GM11168 (cell line): Measurements from ENCODE around the gene MAD1L1.
"Not testable (repeated sequence)": the region's sequence is repeated elsewhere in the genome, so short reads cannot be mapped to it uniquely, and the experiment has no call there.

Source experiments
- in situ Hi-C: fragments of 300-500 bp; cut with MboI; formaldehyde crosslinking; loops from one replicate; pipeline ENCODE4 v1.12.0; 2022; ENCODE audit warnings: low sequenced_read_pairs; ENCODE audit not compliant: unreplicated experiment

MAD1L1 gene

DNA sequence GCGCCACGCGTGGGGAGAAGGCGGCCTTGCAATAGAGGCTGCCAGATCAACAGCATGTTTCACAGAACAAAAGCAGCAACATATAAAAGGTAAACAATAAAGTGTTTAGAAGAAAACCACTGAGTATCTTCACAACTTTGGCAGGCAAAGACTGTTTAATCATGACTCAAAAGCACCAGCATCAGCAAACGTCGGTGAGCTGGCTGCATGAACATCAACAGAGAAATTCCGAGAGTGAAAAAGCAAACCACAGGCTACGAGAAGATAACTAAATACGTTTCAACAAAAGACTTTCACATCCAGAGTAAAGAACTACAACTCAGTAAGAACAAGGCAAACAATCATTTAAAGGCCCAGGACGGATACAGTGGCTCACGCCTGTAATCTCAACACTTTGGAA lies 172.0 kb downstream of the MAD1L1 start:
- in situ Hi-C loops: no loop called here

- in situ Hi-C loops: no loop called here
Measured at GRCh38 chr7:2059964-2060700, 172.6 kb downstream of the MAD1L1 start.

- in situ Hi-C loops: not testable (repeated sequence)
Measured at GRCh38 chr7:2058246-2058645, 174.5 kb downstream of the MAD1L1 start.

- in situ Hi-C loops: no loop called here
Measured at GRCh38 chr7:2055956-2056355, 176.8 kb downstream of the MAD1L1 start.

- in situ Hi-C loops: no loop called here
Measured at GRCh38 chr7:2054927-2055326, 177.8 kb downstream of the MAD1L1 start.

- in situ Hi-C loops: no loop called here
Measured at GRCh38 chr7:2053395-2053794, 179.3 kb downstream of the MAD1L1 start.

DNA sequence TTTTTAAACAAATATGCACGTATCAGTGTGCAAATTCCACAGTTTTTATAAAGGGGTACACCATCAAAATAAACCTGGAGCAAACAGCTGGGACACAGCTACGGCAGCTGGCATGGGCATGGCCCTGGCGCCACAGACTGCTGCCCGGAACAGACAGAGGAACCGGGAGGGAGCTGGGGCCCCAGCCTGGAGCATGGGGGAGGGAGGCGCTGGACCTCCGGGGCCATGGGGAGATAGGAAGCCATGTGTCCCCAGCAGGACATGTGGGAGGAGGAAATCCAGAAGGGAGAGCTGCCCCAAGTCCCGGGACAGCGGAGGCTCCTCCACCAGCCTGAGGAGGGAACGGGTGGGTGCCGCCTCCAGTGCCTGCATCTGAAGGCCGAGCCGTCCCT lies 180.1 kb downstream of the MAD1L1 start:
- in situ Hi-C loops: no loop called here

DNA sequence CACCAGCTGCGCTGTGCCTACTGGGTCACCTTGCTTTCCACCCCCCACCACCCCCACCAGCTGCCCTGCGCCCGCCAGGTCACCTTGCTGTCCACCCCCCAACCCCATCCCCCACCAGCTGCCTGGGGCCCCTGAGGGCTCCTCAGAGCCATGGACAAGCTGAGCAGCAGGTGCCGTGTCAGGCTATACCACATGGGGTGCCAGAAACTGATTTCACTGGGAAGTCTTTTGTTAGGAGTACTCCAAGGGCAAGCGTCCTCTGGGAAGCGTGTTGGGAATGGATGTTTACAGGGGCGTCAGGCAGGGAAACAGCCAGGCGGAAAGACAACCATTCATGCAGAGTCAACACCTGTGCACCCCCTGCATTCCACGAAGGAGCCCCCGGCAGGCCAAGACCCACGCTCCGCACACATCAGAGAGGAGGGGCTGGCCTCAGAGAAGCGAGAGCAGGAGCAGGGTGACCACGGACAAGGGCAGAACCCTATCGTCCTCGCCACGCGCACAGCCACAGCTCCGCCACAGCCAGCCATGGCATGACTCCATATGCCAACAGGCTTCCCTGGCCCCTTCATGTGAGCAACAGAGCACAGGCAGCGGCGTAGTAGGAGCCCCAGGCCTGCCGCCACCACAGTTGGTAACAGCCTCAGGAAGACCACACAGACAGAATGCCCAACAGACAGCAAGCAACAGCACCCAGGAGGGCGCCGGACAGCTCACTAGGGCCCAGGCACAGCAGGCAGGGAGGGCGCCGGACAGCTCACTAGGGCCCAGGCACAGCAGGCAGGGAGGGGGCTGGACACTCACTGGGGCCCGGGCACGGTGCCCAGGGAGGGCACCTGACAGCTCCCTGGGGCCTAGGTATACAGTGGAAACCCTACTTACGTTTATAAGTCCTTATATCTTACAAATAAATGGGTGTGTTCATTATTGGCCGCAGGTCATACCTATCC lies 180.8 kb downstream of the MAD1L1 start:
- in situ Hi-C loops: no loop called here

DNA sequence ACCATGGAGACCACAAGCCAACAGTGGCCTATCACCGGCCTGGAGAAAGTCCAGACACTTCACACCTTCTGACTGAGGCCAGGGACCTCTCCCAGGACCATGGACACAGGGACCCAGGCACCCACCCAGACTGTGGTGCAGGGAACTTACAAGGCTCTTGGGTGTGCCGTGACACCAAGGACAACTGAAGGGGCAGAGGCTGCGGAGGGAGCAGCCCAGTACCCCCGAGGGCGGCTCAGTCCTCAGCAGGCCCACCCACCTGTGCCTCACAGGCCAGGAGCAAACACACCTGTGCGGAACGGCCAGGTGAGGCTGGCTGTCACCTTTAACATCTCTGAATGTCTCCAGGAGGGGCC lies 182.3 kb downstream of the MAD1L1 start:
- in situ Hi-C loops: no loop called here

GRCh38 chr7:2049782-2050510 lies 182.8 kb downstream of the MAD1L1 start:
- in situ Hi-C loops: no loop called here

DNA sequence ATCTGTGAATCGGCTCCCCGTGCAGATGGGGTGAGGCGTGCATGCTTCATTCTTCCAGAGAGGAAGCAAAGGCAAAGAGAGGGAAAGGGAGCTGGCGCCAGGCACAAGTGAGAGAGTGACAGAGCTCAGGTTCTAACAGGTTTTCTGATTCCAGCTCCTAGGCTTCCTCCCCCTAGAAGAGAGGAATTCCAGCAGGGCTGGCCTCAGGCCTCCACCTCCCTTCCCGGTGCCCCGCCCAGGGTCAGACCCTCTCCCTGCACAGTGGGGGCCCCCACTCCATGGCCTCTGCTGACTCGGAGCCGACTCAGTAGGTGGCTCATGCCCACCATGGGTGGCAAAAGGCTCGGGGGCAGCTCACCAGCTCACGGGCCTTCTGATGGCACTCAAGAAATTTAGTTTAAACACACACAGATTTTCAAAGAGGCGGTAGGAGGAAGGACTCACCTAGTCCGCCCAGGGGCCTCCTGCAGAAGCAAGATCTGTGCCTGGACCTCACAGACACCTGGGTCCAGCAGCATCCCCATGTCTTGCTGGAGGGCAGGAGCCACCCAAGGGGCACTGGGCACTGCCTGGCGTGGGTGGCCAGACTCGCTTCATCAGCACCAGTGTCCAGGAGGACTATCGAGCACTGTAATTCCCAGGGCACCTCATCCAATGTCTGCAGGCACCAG lies 183.5 kb downstream of the MAD1L1 start:
- in situ Hi-C loops: no loop called here

DNA sequence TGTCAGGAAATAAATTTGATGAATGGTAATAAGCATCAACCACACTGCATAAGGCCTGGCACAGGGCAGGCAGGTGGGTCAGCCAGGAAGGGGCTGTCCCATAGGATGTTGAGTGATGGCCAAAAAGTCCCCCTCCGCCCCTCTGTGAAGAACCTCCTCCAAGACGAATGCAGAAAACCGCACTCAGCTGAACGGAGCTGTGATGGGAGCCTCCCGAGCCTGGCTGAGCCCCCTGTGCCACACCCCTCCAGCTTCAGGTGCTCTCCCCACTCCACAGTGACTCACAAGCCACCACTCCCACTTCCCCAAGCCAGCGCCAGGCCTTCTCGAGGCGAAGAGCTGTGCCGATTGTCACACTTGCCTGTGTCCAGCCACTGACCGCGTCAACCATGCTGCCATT lies 184.2 kb downstream of the MAD1L1 start:
- in situ Hi-C loops: no loop called here

DNA sequence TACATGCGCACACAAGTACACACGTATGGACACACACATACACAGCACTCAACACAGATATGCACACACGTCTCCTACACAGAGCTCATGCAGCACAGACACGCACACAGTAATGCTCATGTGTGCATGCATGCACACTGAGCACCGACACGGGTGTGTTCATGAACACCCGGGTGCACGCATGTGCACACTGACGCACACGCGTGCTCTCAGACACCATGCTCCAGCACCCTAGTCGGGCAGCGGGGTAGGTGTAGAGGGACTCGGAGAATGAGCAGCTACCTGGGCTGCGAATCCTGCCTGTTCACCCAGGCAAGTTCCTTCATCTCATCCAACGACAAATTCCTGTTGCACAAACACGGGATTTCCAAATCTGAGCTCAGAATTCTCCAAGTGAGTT lies 184.7 kb downstream of the MAD1L1 start:
- in situ Hi-C loops: no loop called here

- in situ Hi-C loops: no loop called here
Measured at GRCh38 chr7:2046581-2047565, 185.9 kb downstream of the MAD1L1 start.

- in situ Hi-C loops: no loop called here
Measured at GRCh38 chr7:2045559-2046405, 187.0 kb downstream of the MAD1L1 start.

GRCh38 chr7:2044883-2045471 lies 187.8 kb downstream of the MAD1L1 start:
- in situ Hi-C loops: no loop called here

GRCh38 chr7:2044311-2044882 lies 188.3 kb downstream of the MAD1L1 start:
- in situ Hi-C loops: no loop called here
